Vagina (tissue), 2 donors: ENCODE data around the gene MYZAP. TPM values are rescaled to one million over a fixed set of nuclear protein-coding genes. Genes with fewer than 3 reads are reported as not detected.

Experiments used
- DNase-seq, 2 donors: peaks; one replicate each; pipeline ENCODE4 v3.0.0-alpha.2; 2017; ENCODE audit errors: extremely low spot score in 2 of 2
- H3K27ac ChIP-seq: fragments of 200-600 bp; sonication (generic); one replicate; pipeline ENCODE4 v1.5.1; 2019
- H3K27me3 ChIP-seq: fragments of 200-600 bp; sonication (generic); one replicate; pipeline ENCODE4 v1.5.1; 2019
- H3K36me3 ChIP-seq, 2 donors: fragments of 200-600 bp; sonication (generic); one replicate each; pipeline ENCODE4 v1.5.1; 2017 to 2019
- H3K4me1 ChIP-seq: fragments of 200-600 bp; sonication (generic); one replicate; pipeline ENCODE4 v1.5.1; 2019
- H3K4me3 ChIP-seq, 2 donors: fragments of 200-600 bp; sonication (generic); 1 replicate in 1 of 2; 2 replicates in 1 of 2; pipeline ENCODE4 v1.5.1; 2016 to 2019
- H3K9me3 ChIP-seq: fragments of 200-600 bp; sonication (generic); one replicate; pipeline ENCODE4 v1.5.1; 2019
- CTCF ChIP-seq, 3 experiments: fragments of 450-650 bp in 2 of 3; fragments of 200-600 bp in 1 of 3; sonication (generic) in 1 of 3; IDR thresholded peaks; one replicate each; pipeline ENCODE4 v1.5.1; 2017 to 2019; ENCODE audit warnings: antibody characterized with exemption in 3 of 3, mild to moderate bottlenecking in 2 of 3, moderate library complexity in 2 of 3
- POLR2A ChIP-seq, 2 donors: fragments of 450-650 bp; IDR thresholded peaks; one replicate each; pipeline ENCODE4 v1.6.1; 2017; ENCODE audit warnings: antibody characterized with exemption in 2 of 2, mild to moderate bottlenecking in 2 of 2, moderate library complexity in 2 of 2
- POLR2AphosphoS5 ChIP-seq, 2 donors: sonication (generic); formaldehyde crosslinking; IDR thresholded peaks; one replicate each; pipeline ENCODE4 v1.9.0; 2017; ENCODE audit warnings: antibody characterized with exemption in 2 of 2, mild to moderate bottlenecking in 2 of 2, low read depth in 1 of 2; ENCODE audit not compliant: insufficient read depth in 1 of 2
- intact Hi-C: fragments of 100-400 bp; cut with DNase I; formaldehyde crosslinking; loops from one replicate; pipeline ENCODE4 v1.15.1; 2023
- total RNA-seq: library from RNA; depleted of rRNA; stranded (reverse); fragments of >200 nt; gene quantifications from one replicate; pipeline ENCODE4 v1.2.3, GENCODE V29; 2016

The MYZAP gene
- total RNA-seq, 1 donor from 2014 or later = 15.2 TPM

GRCh38 chr15:57556040-57556439 lies 35.7 kb upstream of the MYZAP start:
- H3K4me3 ChIP-seq = no peak overlapping the region
- H3K36me3 ChIP-seq = no peaks in the 10 kb centered on the region
- peaks cover 32% of the 10 kb centered on the region for H3K4me1 ChIP-seq
- H3K27me3 ChIP-seq = no peaks in the 10 kb centered on the region
- H3K27ac ChIP-seq = no peak overlapping the region
- H3K9me3 ChIP-seq = no peaks in the 10 kb centered on the region
- intact Hi-C loops = no loop called here
- TF ChIP-seq CTCF (IDR thresholded peaks at IDR 0.05) (no peak), POLR2A (IDR thresholded peaks at IDR 0.05) (no peak), POLR2AphosphoS5 (IDR thresholded peaks at IDR 0.05; ENCODE audit: insufficient read depth in 1 of 2, low read depth in 1 of 2) (no peak)
- DNase-seq = no peak

GRCh38 chr15:57557267-57557666 lies 34.4 kb upstream of the MYZAP start:
- TF ChIP-seq POLR2A (IDR thresholded peaks at IDR 0.05) (no peak), CTCF (IDR thresholded peaks at IDR 0.05) (no peak), POLR2AphosphoS5 (IDR thresholded peaks at IDR 0.05; ENCODE audit: insufficient read depth in 1 of 2, low read depth in 1 of 2) (no peak)
- Histone ChIP-seq H3K4me1 (peaks cover 23% of the 10 kb centered on the region), H3K27ac (no peak overlapping the region), H3K4me3 (no peak overlapping the region), H3K9me3 (no peaks in the 10 kb centered on the region), H3K36me3 (no peaks in the 10 kb centered on the region), H3K27me3 (no peaks in the 10 kb centered on the region)
- no peak for DNase-seq
- intact Hi-C loops = no loop called here

GRCh38 chr15:57557810-57558209 lies 33.9 kb upstream of the MYZAP start:
- intact Hi-C loops = no loop called here
- Histone ChIP-seq H3K36me3 (no peaks in the 10 kb centered on the region), H3K4me1 (peaks cover 20% of the 10 kb centered on the region), H3K27ac (no peak overlapping the region), H3K27me3 (no peaks in the 10 kb centered on the region), H3K9me3 (no peaks in the 10 kb centered on the region), H3K4me3 (no peak overlapping the region)
- no peak for DNase-seq
- TF ChIP-seq POLR2AphosphoS5 (IDR thresholded peaks at IDR 0.05; ENCODE audit: insufficient read depth in 1 of 2, low read depth in 1 of 2) (no peak), POLR2A (IDR thresholded peaks at IDR 0.05) (no peak), CTCF (IDR thresholded peaks at IDR 0.05) (no peak)

GRCh38 chr15:57559875-57560274 lies 31.8 kb upstream of the MYZAP start:
- DNase-seq = no peak
- TF ChIP-seq POLR2A (IDR thresholded peaks at IDR 0.05) (no peak), CTCF (IDR thresholded peaks at IDR 0.05) (peak; percentile 73 to 82 (median 78))
- no peaks in the 10 kb centered on the region for H3K9me3 ChIP-seq
- H3K4me1 ChIP-seq = peaks cover 13% of the 10 kb centered on the region
- no peaks in the 10 kb centered on the region for H3K27me3 ChIP-seq
- intact Hi-C loops = loop anchor here (10.0 kb wide), 2 partner anchors 55 to 305 kb away; no protein-coding TSS in a partner anchor
- H3K4me3 ChIP-seq = no peak overlapping the region
- no peak overlapping the region for H3K27ac ChIP-seq
- no peaks in the 10 kb centered on the region for H3K36me3 ChIP-seq

GRCh38 chr15:57561041-57561711 lies 30.5 kb upstream of the MYZAP start:
- H3K27ac ChIP-seq = no peak overlapping the region
- H3K36me3 ChIP-seq = no peaks in the 10 kb centered on the region
- H3K27me3 ChIP-seq = no peaks in the 10 kb centered on the region
- no peak overlapping the region for H3K4me3 ChIP-seq
- H3K9me3 ChIP-seq = no peaks in the 10 kb centered on the region
- TF ChIP-seq POLR2A (IDR thresholded peaks at IDR 0.05) (no peak), POLR2AphosphoS5 (IDR thresholded peaks at IDR 0.05; ENCODE audit: insufficient read depth in 1 of 2, low read depth in 1 of 2) (peak in 1 of 2 donors; percentile 45), CTCF (IDR thresholded peaks at IDR 0.05) (peak; percentile 67 to 88 (median 88))
- peaks cover 15% of the 10 kb centered on the region for H3K4me1 ChIP-seq
- intact Hi-C loops = loop anchor here (10.0 kb wide), 2 partner anchors 54 to 304 kb away; no protein-coding TSS in a partner anchor
- no peak for DNase-seq
